HepG2 (cell line): ENCODE measurements around the gene C14orf180. TPM values are rescaled to one million over a fixed set of nuclear protein-coding genes. Genes with fewer than 3 reads are reported as not detected.
A peak's percentile ranks its signal among the peaks of the same experiment; 100 is the strongest.

Source experiments
- CHD2 ChIP-seq: IDR thresholded peaks from 2 replicates; pipeline ENCODE4 v1.6.1; 2011; ENCODE audit warnings: low read depth, low read length, improper control_type of control experiment
- CTCF ChIP-seq: sonication (generic); formaldehyde crosslinking; IDR thresholded peaks from 2 replicates; pipeline ENCODE4 v1.5.0; 2020; ENCODE audit warnings: mild to moderate bottlenecking, missing genetic modification reagents, moderate library complexity
- EZH2 ChIP-seq: conservative IDR thresholded peaks from 2 replicates; pipeline ENCODE4 v1.6.1; 2012; ENCODE audit warnings: mild to moderate bottlenecking, low read depth, low read length, moderate library complexity
- FOXK1 ChIP-seq: sonication (generic); formaldehyde crosslinking; IDR thresholded peaks from 2 replicates; pipeline ENCODE4 v1.4.0; 2020; ENCODE audit warnings: low read depth, missing genetic modification reagents, borderline replicate concordance
- KLF6 ChIP-seq: IDR thresholded peaks from 2 replicates; pipeline ENCODE4 v1.8.0; 2016; ENCODE audit warnings: missing biosample characterization, missing genetic modification reagents
- MEF2D ChIP-seq: sonication (generic); formaldehyde crosslinking; IDR thresholded peaks from 2 replicates; pipeline ENCODE4 v1.5.1; 2020; ENCODE audit warnings: mild to moderate bottlenecking, missing genetic modification reagents
- MTA3 ChIP-seq: sonication (generic); formaldehyde crosslinking; IDR thresholded peaks from 2 replicates; pipeline ENCODE4 v1.4.0; 2020; ENCODE audit warnings: missing genetic modification reagents
- MZF1 ChIP-seq: sonication (generic); formaldehyde crosslinking; IDR thresholded peaks from 2 replicates; pipeline ENCODE4 v1.8.1; 2023; ENCODE audit warnings: mild to moderate bottlenecking, missing genetic modification reagents, borderline replicate concordance
- NR2F6 ChIP-seq, 2 experiments: IDR thresholded peaks; 2 replicates each; pipeline ENCODE4 v1.6.1; 2016; ENCODE audit warnings: antibody characterized with exemption in 1 of 2, mild to moderate bottlenecking in 1 of 2
- SALL1 ChIP-seq: sonication (generic); formaldehyde crosslinking; IDR thresholded peaks from 2 replicates; pipeline ENCODE4 v1.8.0; 2022; ENCODE audit warnings: mild to moderate bottlenecking, missing genetic modification reagents
- SATB2 ChIP-seq: sonication (generic); formaldehyde crosslinking; IDR thresholded peaks from 2 replicates; pipeline ENCODE4 v1.5.0; 2020; ENCODE audit warnings: missing genetic modification reagents
- SMC3 ChIP-seq: IDR thresholded peaks from 2 replicates; pipeline ENCODE4 v1.6.1; 2011; ENCODE audit warnings: low read length, improper control_type of control experiment
- SRSF9 ChIP-seq: fragments of 200-400 bp; formaldehyde crosslinking; IDR thresholded peaks from 2 replicates; pipeline ENCODE4 v1.6.1; 2018; ENCODE audit warnings: borderline replicate concordance, mild to moderate bottlenecking, low read depth, low read length; ENCODE audit not compliant: insufficient read depth, poor library complexity, severe bottlenecking
- STAG1 ChIP-seq: sonication (generic); formaldehyde crosslinking; IDR thresholded peaks from 2 replicates; pipeline ENCODE4 v1.4.0; 2020; ENCODE audit warnings: missing genetic modification reagents
- YY1 ChIP-seq: IDR thresholded peaks from 2 replicates; pipeline ENCODE4 v1.6.1; 2011; ENCODE audit warnings: low read length, low read depth, moderate library complexity, mild to moderate bottlenecking; ENCODE audit not compliant: insufficient read depth, insufficient replicate concordance
- ZFP82 ChIP-seq: sonication (generic); formaldehyde crosslinking; IDR thresholded peaks from 2 replicates; pipeline ENCODE4 v1.5.1; 2020; ENCODE audit warnings: mild to moderate bottlenecking, missing genetic modification reagents, borderline replicate concordance
- ZNF781 ChIP-seq: sonication (generic); formaldehyde crosslinking; IDR thresholded peaks from 2 replicates; pipeline ENCODE4 v1.5.1; 2020; ENCODE audit warnings: borderline replicate concordance, mild to moderate bottlenecking, missing genetic modification reagents; ENCODE audit errors: not compliant biosample characterization
- ZNF891 ChIP-seq: sonication (generic); formaldehyde crosslinking; IDR thresholded peaks from 2 replicates; pipeline ENCODE4 v1.5.0; 2020; ENCODE audit warnings: mild to moderate bottlenecking, missing genetic modification reagents
- ZXDC ChIP-seq: sonication (generic); formaldehyde crosslinking; IDR thresholded peaks from 2 replicates; pipeline ENCODE4 v1.5.0; 2020; ENCODE audit warnings: mild to moderate bottlenecking, missing genetic modification reagents
- polyA plus RNA-seq, 8 experiments: library from polyadenylated mRNA; depleted of rRNA in 3 of 8; stranded (reverse) in 7 of 8; unstranded in 1 of 8; fragments of >200 nt; fragmentation: Illumina TruSeq in 4 of 8; extraction: Trizol in 4 of 8; gene quantifications; 2 replicates each; pipeline versions ENCODE4 v1.2.1 to v1.2.3, GENCODE V29; 2011 to 2016; ENCODE audit warnings: low read depth in 4 of 8, missing spikeins in 1 of 8, mixed read lengths in 1 of 8; ENCODE audit not compliant: insufficient read depth in 1 of 8
- total RNA-seq, 5 experiments: library from RNA; depleted of rRNA; stranded (reverse); fragments of >200 nt; fragmentation: Illumina TruSeq; extraction: Trizol; gene quantifications; 2 replicates each; pipeline ENCODE4 v1.2.3, GENCODE V29; 2016; ENCODE audit warnings: low read depth in 1 of 5
- TF ChIP-seq, protein P1 (sequence below): sonication (generic); formaldehyde crosslinking; IDR thresholded peaks from 2 replicates; pipeline ENCODE4 v1.8.1; 2022; ENCODE audit warnings: low read depth, mild to moderate bottlenecking, missing genetic modification reagents
- TF ChIP-seq, protein P2 (sequence below): IDR thresholded peaks from 2 replicates; pipeline ENCODE4 v1.6.1; 2016; ENCODE audit warnings: mild to moderate bottlenecking, missing biosample characterization, missing genetic modification reagents

Gene C14orf180
- total and polyA plus RNA-seq, 2 of the 13 experiments (the other 11 are each of a cell fraction or from before 2014, with no cell fraction given), result not detected

- TF ChIP-seq CTCF (CRISPR knock-in tag) (peak; percentile 92), YY1 (peak; percentile 31), SATB2 (CRISPR knock-in tag) (no peak), ZFP82 (CRISPR knock-in tag) (no peak), SMC3 (peak; percentile 37; the same call in 1 of the 2 replicates), MZF1 (CRISPR knock-in tag) (no peak), MEF2D (no peak), FOXK1 (CRISPR knock-in tag) (no peak), SALL1 (CRISPR knock-in tag) (no peak), EZH2 (0 out of 2 replicates have a peak, but pooled peaks have one; percentile 58), SRSF9 (no peak), NR2F6 (IDR thresholded peaks at IDR 0.05) (no peak), NR2F6 (CRISPR knock-in tag; IDR thresholded peaks at IDR 0.05) (peak; percentile 19; the same call in 1 of the 2 replicates), ZNF891 (no peak), STAG1 (CRISPR knock-in tag) (peak; percentile 90), ZNF781 (no peak), CHD2 (no peak), ZXDC (no peak), MTA3 (CRISPR knock-in tag) (no peak), KLF6 (no peak)
- TF ChIP-seq, protein P1, sequence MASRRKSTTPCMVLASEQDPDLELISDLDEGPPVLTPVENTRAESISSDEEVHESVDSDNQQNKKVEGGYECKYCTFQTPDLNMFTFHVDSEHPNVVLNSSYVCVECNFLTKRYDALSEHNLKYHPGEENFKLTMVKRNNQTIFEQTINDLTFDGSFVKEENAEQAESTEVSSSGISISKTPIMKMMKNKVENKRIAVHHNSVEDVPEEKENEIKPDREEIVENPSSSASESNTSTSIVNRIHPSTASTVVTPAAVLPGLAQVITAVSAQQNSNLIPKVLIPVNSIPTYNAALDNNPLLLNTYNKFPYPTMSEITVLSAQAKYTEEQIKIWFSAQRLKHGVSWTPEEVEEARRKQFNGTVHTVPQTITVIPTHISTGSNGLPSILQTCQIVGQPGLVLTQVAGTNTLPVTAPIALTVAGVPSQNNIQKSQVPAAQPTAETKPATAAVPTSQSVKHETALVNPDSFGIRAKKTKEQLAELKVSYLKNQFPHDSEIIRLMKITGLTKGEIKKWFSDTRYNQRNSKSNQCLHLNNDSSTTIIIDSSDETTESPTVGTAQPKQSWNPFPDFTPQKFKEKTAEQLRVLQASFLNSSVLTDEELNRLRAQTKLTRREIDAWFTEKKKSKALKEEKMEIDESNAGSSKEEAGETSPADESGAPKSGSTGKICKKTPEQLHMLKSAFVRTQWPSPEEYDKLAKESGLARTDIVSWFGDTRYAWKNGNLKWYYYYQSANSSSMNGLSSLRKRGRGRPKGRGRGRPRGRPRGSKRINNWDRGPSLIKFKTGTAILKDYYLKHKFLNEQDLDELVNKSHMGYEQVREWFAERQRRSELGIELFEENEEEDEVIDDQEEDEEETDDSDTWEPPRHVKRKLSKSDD, result no peak
- TF ChIP-seq, protein P2, sequence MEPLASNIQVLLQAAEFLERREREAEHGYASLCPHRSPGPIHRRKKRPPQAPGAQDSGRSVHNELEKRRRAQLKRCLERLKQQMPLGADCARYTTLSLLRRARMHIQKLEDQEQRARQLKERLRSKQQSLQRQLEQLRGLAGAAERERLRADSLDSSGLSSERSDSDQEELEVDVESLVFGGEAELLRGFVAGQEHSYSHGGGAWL (CRISPR knock-in tag), result no peak
Observed at GRCh38 chr14:104563742-104564615, 15.6 kb upstream of the C14orf180 start (continued).
